HG02870 (cell line): ENCODE results near the gene PTGER1.
A peak's percentile ranks its signal among the peaks of the same experiment; 100 is the strongest.
"Not testable (repeated sequence)": the region's sequence is repeated elsewhere in the genome, so short reads cannot be mapped to it uniquely, and the experiment has no call there.

Experiments used
- ATAC-seq: cut with Tn5 transposase; IDR thresholded peaks from one replicate; pipeline ENCODE4 v1.9.1; 2021; ENCODE audit warnings: mild to moderate bottlenecking, moderate library complexity; ENCODE audit not compliant: unreplicated experiment

PTGER1 gene

GRCh38 chr19:14475251-14476073 is at the start of gene PTGER1:
PTGER1 (minus strand) TSS chr19:14475354; CDS start chr19:14474320, 1,034 bp downstream.
- ATAC-seq: no peak

DNA sequence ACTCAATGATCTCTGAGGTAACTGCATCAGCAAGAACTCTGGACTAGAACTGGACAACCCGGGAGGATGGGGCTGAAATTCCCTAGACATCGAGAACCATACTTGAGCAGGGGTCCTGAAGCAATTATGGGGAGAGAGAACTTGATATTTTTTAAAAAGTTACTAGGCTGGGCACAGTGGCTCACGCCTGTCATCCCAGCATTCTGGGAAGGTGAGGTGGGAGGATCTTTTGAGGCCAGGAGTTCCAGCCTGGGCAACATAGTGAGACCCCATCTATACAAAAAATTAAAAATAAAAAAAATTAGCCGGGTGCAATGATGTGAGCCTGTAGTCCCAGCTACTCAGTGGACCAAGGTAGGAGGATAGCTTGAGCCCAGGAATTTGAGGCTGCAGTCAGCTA is 45.4 kb upstream of the PTGER1 start:
- no peak for ATAC-seq

GRCh38 chr19:14519860-14520407 is 44.8 kb upstream of the PTGER1 start:
- no peak for ATAC-seq

DNA sequence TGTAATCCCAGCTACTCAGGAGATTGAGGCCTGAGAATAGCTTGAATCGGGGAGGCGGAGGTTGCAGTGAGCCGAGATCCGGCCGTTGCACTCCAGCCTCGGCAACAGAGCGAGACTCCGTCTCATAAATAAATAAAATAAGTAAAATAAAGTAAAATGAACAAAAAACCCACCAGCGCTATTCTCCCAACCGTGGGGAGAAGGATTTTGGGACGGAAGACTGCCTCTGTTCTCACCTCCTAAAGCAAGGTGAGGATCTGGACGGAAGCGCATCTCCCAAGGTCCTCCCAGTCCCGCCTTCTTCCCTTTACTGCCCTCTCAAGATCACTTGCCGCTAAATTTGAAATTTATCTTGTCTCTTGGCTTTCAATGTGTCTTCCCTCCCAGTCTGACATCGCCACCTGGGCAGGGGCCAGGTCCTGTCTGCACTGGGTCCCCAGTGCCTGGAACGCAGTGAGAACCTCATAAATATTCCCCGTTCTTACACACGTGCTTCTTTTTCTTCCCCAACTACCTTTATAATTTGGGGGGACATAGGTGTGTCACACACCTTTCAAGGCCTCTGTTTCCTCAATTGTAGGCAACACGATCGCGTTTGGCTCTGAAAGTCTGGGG is 44.2 kb upstream of the PTGER1 start:
- ATAC-seq: no peak

GRCh38 chr19:14517840-14518505 is 42.8 kb upstream of the PTGER1 start, which contains the start of gene DNAJB1:
DNAJB1 (minus strand) TSS chr19:14518397; CDS start chr19:14518349, 48 bp downstream.
- ATAC-seq: peak; percentile 46

GRCh38 chr19:14517446-14517839 is 42.3 kb upstream of the PTGER1 start:
- no peak for ATAC-seq

DNA sequence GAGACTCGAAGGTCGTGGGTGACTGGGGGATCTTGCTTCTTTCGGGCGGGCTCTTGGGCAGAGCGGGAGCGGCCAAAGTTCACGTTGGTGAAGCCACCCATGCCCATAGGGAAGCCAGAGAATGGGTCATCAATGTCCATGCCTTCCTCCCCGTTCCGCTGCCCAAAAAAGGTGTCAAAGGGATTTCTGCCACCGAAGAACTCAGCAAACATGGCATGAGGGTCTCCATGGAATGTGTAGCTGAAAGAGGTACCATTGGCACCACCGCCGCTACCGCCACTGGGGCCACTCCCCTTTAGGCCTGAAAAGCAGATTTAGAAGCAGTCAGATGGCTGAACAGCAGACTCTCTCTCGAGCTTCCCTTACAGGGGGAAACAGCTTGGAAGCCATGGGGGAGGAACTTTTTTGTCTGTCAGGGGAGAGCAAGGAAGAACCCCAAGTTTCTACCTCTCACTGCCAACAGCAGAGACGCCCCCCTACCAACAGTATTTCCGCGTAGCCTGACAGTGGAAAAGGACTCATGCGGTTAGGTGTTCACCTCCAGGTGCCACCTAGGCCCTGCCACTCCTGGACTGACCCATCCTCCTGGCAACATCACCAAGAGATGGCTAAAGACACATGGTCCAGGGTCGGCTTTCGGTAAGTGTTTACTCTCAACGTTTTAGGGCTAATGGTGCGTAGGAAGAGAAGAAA is 41.7 kb upstream of the PTGER1 start:
- no peak for ATAC-seq

DNA sequence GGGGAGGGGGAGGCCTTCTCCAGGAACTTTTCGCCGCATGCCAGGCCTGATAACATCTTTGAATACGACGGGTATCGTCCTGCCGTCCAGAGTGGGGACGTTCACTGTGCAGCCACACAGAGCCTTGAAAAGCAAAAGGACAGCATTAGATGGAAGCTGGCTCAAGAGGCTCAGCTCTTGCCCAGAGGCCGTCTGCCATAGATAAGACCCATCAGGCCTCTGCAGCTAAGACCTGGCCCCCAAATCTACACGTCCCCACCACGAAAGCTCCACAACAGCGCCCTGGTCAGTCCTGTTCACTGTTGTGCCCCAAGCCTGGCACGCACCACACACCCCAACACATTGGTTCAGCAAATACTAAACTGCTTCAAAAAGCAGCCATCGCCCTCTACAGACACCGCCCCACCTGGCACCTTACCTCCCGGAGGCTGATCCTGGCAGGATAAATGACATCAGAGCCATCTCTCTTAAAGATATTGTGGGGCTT is 40.9 kb upstream of the PTGER1 start:
- ATAC-seq: no peak

- no peak for ATAC-seq
These were observed 40.4 kb upstream of the PTGER1 start for GRCh38 chr19:14515501-14516047.

- no peak for ATAC-seq
These were observed 39.2 kb upstream of the PTGER1 start for GRCh38 chr19:14514215-14514863.

GRCh38 chr19:14512406-14512961 is 37.3 kb upstream of the PTGER1 start:
- ATAC-seq: no peak

DNA sequence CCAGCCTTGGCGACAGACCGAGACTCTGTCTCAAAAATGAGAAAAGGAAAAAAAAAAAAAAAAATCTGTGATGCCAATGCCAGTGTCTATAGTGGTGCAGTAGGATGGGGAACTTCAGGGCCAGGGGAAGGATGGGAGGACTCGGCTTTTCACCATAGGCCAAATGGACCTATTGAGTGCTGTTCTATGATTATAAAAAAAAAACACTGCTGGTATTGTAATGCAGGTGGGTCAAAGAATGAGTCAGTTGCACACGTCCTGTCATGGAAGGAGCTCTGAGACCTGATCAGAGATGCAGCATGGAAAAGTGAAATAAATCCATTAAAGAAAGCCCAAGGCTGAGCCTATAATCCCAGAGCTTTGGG is 36.1 kb upstream of the PTGER1 start:
- no peak for ATAC-seq

GRCh38 chr19:14510311-14511228 is 35.4 kb upstream of the PTGER1 start:
- ATAC-seq: no peak

DNA sequence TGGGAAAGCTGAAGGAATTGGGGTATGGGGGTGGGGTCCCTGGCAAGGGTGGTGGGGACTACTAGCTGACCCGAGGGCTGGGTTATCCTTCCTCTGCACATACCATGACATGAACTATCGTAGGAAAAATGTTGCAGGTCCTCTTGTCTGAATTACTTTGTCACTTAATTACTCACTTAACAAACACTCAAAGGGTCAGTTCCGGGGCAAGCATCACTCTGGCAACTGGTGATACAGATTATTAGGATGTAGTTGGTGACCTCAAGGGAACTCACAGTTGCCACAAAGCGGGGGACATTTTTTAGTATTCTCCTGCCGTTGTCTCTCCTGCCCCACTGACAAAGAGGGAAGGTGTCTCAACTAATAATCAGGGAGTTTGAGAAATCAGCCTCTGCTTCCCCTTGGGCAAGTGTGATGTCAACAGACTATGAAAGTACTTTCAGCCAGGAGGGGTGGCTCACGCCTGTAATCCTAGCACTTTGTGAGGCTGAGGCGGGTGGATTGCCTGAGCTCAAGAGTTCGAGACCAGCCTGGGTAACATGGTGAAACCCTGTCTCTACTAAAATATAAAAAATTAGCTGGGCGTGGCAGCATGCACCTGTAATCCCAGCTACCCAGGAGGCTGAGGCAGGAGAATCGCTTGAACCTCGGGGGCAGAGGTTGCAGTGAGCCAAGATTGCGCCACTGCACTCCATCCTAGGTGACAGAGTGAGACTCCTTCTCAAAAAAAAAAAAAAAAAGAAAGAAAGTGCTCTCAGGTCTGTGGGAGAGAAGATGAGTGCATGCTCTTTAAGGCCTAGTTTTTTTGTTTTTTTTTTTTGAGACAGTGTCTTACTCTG is 32.8 kb upstream of the PTGER1 start:
- ATAC-seq: no peak

GRCh38 chr19:14505488-14506239 is 30.5 kb upstream of the PTGER1 start:
- ATAC-seq: no peak

- ATAC-seq: not testable (repeated sequence)
These were observed 29.4 kb upstream of the PTGER1 start for GRCh38 chr19:14504575-14504974.

DNA sequence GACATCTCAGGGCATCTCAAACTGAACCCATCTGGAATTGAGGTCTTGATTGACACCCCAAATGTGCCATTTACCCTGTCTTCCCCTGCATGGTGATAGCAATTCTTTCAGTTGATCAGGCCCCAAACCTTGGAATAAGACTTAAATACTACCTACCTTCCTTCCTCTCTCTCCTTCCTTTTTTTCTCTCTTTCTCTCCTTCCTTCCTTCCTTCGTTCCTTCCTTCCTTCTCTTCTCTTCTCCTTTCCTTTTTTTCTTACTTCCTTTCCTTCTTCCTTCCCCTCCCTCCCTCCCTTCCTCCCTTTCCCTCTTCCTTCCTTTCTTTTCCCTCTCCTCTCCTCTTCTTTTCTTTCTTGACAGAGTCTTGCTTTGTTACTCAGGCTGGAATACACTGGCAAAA is 28.1 kb upstream of the PTGER1 start:
- no peak for ATAC-seq
